OCI-LY7 (cell line): ENCODE data around the gene CRYAB.

Source experiments
- EZH2phosphoT487 ChIP-seq: fragments of 200-600 bp; sonication (generic); IDR thresholded peaks from 2 replicates; pipeline ENCODE4 v1.6.1; 2018; ENCODE audit warnings: low read depth, borderline replicate concordance, mild to moderate bottlenecking, mixed run types, antibody characterized with exemption, low read length, moderate library complexity, mixed read lengths
- TF ChIP-seq, protein P1 (sequence below): fragments of 200-600 bp; sonication (generic); conservative IDR thresholded peaks from 2 replicates; pipeline ENCODE4 v1.5.1; 2014; ENCODE audit warnings: mild to moderate bottlenecking, antibody characterized with exemption, low read length, moderate library complexity, mixed read lengths

DNA sequence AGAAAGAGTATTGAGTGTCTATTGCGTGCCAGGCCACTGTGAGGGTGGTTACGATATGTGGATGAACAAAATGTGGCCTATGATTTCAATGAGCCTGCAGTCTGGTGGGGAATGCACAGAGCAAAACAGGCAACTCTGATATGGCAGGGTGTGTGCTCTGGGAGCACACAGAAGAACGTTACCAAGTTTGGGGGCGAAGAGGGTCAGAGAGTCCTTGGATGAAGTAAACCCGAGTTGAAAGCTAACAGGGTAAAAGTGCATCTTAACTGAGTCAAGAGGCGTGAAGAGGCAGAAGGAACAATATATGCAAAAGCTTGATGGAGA, 32.0 kb downstream of the CRYAB start:
- TF ChIP-seq, protein P1, sequence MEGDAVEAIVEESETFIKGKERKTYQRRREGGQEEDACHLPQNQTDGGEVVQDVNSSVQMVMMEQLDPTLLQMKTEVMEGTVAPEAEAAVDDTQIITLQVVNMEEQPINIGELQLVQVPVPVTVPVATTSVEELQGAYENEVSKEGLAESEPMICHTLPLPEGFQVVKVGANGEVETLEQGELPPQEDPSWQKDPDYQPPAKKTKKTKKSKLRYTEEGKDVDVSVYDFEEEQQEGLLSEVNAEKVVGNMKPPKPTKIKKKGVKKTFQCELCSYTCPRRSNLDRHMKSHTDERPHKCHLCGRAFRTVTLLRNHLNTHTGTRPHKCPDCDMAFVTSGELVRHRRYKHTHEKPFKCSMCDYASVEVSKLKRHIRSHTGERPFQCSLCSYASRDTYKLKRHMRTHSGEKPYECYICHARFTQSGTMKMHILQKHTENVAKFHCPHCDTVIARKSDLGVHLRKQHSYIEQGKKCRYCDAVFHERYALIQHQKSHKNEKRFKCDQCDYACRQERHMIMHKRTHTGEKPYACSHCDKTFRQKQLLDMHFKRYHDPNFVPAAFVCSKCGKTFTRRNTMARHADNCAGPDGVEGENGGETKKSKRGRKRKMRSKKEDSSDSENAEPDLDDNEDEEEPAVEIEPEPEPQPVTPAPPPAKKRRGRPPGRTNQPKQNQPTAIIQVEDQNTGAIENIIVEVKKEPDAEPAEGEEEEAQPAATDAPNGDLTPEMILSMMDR: no peak
- no peak for TF ChIP-seq EZH2phosphoT487
